T-helper 2 cell (primary cell): Measurements from ENCODE around the gene TUBGCP6.
"Not testable (repeated sequence)": the region's sequence is repeated elsewhere in the genome, so short reads cannot be mapped to it uniquely, and the experiment has no call there.

Experiments used
- DNase-seq, 5 experiments: peaks; one replicate each; pipeline versions ENCODE4 v3.0.0 to v3.0.0-alpha.2; 2012 to 2022

TUBGCP6 gene

DNA sequence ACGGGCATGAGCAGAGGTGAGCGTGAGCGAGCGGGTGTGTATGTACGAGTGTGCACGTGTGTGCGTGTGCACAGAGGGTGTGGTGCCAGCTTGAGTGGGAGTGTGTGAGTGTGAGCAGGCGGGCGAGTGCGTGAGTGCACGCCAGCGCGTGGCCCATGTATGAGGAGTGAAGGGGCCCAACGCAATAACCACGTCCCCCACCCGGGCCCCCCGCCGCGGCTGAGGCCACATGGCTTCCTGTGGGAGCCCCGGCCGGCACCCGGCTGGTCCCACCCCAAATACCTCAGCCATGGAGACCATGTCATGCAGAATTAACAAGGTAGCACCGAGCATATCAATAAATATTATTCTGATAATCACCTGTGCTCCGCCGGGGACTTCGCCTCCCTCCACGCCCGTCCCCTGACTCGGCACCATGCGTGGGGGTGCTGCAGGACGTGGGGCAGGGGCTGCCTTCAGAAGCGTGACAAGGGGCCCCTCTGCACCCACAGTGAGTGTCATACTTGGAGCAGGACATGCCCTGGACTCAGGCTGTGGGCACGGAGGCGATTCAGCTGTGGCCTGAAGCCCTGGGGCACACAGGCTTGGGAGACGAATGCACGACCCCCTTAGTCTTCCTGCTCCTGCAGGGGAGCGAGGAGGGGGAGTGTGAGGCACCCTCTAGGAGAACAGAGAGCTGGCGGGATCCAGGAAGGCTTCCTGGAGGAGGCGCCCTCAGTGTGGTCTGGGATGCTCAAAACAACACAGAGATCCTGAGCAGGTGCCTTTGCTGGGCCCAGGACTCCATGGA lies 64.7 kb downstream of the TUBGCP6 start:
- peak in 1 of 5 experiments; percentile 3 for DNase-seq

DNA sequence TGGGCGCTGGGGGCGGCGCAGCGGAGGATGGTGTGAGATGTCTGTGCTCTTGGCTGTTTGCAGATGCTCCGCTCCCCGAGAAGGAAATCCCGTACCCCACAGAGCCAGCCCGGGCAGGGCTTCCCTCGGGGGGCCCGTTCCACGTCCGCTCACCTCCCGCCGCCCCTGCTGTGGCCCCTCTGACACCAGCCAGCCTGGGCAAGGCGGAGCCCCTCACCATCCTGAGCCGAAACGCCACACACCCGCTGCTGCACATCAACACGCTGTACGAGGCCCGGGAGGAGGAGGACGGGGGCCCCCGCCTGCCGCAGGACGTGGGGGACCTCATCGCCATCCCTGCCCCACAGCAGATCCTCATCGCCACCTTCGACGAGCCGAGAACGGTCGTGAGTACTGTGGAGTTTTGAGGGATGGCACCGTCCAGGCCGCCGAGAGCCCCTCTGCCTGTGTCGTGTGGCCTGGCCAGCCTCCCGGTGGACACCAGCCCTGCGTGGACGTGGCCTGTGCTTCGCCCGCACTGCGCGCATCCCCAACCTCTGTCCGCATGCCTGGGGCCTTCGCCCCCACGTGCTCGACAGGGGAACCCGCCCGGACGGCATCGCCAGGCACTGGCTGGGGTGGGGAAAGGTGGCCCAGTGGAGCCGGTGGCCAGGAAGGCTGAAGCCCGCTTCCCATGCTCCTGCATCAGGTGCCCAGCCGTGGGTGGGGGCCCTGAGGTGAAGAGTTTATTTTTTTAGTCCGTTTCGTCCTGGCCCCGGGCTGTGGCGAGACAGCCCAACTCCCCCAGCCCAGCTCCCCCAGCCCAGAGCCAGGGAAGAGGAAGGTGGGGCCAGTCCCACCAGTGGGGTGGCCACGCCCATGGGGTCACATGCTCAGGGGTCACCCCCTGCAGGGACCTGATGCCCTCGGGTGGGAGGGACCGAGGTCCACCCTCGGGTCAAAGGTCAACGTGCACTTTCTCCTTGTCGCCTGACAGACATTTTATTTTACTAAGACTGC lies 65.7 kb downstream of the TUBGCP6 start:
- peak in 1 of 5 experiments; percentile 7 for DNase-seq

DNA sequence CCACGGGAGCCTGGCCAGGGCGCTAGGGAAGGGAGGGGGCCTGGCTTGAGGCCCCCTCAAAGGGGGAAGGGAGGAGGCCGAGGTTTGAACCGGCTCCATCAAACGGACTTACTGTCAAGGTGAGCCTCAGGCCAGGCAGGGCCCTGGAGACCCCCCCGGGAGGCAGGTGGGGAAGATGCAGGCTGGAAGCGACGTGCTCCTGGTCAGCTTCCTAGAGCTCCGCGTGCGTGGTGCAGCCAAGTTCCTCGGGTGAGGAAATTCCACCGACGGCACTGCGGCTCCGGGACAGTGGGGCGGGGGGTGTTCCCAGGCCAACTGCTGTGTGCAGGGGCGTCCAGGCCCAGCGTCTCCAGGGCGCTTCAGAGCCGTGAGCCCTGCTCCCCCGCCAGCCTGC lies 66.4 kb downstream of the TUBGCP6 start:
- no peak for DNase-seq

DNA sequence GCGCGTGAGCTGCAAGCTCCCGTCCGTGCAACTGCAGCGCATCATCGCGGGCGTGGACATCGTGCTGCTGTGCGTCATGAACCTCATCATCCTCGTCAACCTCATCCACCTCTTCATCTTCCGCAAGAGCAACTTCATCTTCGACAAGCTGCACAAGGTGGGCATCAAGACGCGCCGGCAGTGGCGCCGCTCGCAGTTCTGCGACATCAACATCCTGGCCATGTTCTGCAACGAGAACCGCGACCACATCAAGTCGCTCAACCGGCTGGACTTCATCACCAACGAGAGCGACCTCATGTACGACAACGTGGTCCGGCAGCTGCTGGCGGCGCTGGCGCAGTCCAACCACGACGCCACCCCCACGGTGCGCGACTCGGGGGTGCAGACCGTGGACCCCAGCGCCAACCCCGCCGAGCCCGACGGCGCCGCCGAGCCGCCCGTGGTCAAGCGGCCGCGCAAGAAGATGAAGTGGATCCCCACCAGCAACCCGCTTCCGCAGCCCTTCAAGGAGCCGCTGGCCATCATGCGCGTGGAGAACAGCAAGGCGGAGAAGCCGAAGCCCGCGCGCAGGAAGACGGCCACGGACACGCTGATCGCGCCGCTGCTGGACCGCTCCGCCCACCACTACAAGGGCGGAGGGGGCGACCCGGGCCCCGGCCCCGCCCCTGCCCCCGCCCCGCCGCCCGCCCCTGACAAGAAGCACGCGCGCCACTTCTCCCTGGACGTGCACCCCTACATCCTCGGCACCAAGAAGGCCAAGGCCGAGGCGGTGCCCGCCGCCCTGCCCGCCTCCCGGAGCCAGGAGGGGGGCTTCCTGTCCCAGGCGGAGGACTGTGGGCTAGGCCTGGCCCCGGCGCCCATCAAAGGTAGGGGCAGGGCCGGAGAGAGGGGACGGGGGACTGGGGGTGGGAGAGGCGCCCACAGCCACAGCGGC lies 67.0 kb downstream of the TUBGCP6 start:
- no peak for DNase-seq

DNA sequence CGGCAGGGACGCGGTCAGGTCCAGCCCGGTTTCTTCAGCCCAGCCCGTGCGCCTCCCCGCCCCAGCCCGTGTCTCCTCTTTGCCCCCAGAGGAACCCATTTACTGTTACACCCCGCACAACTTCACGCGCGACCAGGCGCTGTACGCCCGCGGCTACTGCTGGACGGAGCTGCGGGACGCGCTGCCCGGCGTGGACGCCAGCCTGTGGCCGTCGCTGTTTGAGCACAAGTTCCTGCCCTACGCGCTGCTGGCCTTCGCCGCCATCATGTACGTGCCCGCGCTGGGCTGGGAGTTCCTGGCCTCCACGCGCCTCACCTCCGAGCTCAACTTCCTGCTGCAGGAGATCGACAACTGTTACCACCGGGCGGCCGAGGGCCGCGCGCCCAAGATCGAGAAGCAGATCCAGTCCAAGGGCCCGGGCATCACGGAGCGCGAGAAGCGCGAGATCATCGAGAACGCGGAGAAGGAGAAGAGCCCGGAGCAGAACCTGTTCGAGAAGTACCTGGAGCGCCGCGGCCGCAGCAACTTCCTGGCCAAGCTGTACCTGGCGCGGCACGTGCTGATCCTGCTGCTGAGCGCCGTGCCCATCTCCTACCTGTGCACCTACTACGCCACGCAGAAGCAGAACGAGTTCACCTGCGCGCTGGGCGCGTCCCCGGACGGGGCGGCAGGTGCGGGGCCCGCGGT lies 67.8 kb downstream of the TUBGCP6 start:
- no peak for DNase-seq

DNA sequence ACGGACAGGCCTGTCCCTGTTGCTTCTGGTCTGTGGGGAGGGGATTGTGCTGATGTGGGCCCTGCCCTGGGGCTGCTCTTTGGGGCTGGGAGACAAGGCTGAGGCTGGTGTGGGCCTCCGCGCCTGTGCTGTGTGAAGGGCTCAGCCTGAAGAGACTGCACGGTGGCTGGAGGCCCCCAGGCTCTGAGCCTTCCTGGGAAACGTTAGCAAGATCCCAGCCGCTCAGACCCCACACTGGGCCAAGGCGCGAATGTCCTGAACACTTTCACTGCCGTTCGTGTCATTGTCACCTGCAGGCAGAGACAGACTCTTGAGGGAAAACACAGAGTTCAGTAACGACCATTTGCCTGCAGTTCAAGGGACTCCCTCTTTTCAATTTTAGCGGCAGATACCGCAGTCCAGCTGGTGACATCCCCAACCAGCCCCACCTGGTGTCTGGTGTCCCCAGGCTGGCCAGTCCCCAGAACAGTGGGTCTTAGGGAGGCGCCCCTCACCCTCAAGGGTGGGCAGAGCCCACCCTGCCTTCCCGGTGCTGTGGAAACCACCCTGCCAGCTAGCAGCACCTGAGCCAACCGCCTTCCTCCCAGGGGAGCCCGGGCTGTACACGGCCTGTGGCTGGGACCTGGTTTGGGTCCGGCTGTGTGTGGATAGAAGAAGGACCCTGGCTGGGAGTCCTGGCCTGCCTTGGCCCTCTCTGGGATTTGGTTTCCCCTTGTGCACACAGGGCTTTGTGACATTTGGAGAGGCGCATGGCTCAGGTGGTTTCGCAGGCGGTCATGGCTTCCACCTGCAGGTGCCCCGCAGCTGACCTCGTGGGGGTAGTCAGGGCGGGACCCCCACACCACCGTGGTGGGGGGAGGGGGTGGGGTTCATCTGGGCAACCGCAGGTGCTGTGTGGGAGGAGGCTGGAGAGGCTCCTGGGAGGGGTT lies 68.6 kb downstream of the TUBGCP6 start:
- DNase-seq = no peak

DNA sequence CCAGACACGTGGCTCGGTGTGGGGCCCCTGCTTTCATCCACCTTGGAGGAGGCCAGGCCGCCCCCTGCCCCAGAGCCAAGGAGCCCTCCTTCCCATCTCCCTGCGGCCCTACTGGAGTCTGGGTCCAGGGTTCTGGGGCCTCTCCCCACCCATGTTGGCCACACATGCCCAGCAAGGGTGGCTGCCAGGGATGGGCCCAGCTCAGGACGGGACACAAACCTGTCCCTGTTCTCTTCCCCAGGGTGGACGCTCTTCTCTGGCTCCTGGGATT lies 69.7 kb downstream of the TUBGCP6 start:
- no peak for DNase-seq

DNA sequence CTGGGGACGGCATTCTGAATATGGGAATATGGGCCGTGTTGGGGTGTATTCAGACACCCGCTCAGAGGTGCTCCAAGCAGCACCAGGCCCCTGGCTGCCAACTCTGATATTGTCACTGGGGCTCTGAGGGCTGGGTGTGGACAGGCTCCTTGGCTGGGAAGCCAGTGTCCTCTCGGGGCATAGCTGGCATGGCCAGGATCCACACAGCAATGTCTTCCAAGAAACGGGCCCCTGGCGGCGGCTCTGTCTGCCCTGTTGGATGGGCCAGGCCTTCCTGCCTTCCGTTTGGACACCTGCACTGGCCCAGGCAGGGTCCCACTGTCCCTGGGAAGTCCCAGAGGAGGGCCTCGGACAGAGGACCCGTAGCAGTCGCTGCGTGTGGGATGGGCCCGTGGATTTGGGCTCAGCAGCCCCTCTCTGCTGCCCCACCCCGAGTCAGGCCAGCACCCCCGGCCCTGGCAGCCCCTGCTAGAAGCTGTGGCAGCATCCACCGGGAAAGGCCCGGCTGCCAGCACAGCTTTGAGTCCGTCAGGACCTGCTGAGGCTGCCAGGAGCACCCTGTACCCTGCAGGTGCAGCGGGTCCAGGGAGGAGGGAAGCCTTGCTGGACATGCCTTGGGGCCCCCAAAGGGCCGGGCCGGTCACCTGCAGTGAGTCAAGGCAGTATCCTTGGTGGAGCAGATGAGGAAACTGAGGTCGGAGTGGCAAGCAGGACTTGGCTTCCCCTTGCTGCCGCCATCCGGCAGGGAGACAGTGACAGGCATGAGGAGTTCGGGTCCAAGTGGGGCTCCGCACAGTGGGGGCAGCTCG lies 70.2 kb downstream of the TUBGCP6 start:
- no peak for DNase-seq

DNA sequence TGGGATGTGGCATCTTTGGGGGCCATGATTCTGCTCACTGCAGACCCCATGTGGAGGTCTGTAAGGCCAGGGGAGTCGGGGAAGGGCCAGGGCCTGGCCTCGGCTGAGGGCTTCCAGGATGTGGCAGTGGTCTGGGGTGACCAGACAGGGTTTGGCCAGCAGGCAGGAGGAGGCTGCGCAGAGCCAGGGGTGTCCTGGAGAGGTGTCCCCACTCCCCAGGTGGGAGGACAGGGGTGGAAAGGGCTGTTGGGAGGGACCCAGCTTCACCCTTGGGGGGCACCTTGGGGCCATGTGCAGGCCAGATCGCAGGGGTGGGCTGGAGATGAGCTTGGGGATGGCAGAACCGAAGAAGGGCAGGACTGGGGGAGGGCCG lies 70.9 kb downstream of the TUBGCP6 start:
- DNase-seq = no peak

DNA sequence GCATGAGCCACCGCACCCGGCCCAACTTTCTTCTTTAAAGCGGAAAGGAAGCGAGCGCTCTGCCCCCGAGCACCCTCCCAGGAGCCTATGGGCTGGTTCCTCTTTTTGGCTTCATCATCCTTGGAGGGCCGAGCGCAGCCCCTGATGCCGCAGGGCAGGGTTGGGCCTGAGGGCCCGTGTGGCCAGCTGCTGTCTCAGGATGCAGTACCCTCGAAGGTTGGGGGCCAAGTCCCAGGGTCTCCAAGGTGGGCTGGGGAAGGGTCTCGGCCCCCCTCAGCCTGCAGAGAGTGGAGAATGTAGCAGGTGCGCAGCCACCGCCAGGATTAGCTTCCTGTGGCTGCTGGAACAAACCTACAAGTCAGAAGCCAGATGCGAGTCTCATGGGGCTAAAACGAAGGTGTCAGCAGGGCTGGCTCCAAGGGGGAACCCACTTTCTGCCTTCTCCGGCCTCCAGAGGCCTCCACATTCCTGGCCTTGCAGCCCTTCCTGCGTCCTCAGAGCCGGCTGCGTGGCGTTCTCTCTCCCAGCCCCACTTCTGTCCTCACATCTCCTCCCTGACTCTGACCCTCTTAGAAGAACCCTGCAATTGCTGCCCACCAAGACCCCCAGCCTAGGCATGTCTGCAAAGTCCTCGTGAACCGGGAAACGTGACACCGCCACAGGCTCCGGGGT lies 71.4 kb downstream of the TUBGCP6 start:
- no peak for DNase-seq

DNA sequence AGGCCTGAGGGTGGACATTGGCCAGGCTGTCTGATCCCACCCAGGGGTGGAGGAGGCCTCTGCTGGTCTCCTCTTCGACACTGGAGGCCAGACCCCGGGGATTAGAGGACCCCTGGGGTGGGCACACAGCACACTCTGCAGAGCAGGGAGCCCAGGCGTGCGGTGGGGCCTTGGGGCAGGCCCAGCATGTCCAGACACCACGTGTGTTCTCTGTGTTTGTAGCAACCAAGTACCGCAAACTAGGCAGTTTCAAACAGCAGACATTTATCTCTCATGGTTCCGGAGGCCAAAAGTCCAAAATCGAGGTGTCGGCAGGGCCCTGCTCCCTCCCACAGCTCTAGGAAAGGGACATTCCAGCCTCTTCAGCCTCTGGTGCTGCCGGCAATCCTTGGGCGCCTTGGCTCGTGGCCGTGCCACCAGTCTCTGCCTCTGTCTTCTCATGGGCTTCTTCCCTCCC lies 72.8 kb downstream of the TUBGCP6 start:
- DNase-seq = no peak

DNA sequence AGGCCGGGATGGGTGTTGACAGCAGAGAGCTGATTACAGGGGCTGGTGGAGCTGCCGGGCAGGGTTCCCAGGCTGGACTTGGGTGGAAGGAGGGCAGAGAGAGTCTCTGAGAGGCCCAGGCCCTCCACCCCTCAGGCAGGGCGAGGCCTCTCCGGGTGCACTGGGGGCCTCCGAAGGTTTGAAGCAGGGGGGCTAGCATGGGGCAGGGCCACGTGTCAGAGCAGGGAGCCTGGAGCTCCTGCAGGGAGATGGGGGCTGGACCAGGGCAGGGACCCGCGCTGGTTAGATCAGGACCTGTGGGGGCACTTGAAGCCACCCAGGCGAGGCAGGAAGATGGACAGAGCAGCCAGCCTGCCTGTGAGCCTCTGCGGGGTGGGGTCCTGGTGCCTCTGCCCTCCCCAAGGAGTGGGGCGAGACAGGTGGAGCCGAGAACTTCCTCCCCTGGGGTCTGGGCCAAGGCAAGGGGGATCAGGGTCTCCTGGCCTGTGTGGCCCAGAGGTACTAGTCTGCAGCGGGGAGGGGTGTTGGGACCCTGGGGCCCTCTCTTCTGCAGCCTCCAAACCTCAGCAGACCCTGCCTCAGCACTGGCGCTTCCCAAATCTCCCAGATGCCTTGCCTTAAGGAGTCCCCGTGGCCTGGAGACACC lies 73.4 kb downstream of the TUBGCP6 start:
- no peak for DNase-seq

DNA sequence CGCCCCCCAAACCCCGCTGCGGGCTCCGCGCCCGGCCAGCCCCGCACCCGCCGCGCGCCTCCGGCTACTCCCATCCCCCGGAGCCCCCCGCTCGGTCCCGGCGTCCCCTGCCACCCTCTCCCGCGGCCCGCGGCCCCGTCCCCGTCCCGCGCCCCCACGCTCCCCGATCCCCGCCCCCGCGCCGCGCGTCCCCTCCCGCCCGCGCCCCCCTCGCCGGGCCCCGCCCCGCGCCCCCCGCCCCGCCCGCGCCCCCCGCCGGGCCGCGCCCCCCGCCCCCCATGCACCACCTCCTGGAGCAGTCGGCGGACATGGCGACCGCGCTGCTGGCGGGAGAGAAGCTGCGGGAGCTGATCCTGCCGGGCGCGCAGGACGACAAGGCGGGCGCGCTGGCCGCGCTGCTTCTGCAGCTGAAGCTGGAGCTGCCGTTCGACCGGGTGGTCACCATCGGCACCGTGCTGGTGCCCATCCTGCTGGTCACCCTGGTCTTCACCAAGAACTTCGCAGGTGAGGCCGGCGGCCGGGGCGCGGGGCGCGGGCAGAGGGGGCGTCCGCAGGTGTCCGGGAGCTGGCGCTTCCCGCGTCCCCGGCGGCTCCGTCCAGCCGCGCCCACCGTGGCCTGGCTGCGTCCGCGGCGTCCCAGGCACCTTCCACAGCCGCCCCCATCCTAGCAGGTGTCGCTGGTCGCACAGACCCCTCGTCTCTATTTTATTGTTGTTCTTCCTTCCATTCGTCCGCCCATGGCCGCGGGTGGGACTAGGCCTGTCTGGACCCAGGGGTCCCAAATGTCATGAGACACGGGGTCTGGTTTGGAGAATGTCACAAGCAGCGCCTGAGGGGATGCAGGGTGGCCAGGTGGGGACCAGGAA lies 74.1 kb downstream of the TUBGCP6 start, which contains the start of gene PANX2:
TSS of gene PANX2 (plus strand) at position 279 of the 866 bp plus-strand sequence. CDS start at position 279, 0 bp downstream.
- DNase-seq = no peak

DNA sequence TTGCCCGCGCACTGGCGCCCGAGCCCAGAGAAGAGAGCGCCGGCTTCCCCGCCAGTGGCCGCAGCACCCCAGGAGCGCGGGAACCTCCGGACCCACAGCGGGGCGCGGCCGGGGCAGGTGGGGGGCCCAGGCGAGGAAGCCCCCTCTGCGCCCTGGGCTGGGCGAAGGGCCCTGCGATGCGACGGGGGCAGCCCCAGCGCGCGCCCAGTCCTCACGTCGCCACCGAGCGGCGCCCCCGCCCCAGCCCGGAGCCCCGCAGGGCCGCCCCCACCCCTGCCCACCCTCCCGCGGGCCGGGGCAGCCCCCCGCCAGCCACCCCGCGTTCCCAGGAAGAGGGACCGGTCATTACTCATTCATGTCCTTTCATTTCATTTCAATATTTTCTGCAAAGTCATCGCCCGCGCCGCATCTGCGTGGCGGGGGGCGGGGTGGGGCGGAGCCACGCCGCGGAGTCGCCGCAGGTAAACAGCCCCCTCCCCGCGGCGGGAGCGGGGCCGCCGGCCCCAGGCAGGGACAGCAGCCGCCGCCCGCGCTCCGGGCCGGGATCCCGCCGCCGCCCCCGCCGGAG lies 75.0 kb downstream of the TUBGCP6 start:
- DNase-seq = peak in 2 of 5 experiments; percentile 50 to 78

DNA sequence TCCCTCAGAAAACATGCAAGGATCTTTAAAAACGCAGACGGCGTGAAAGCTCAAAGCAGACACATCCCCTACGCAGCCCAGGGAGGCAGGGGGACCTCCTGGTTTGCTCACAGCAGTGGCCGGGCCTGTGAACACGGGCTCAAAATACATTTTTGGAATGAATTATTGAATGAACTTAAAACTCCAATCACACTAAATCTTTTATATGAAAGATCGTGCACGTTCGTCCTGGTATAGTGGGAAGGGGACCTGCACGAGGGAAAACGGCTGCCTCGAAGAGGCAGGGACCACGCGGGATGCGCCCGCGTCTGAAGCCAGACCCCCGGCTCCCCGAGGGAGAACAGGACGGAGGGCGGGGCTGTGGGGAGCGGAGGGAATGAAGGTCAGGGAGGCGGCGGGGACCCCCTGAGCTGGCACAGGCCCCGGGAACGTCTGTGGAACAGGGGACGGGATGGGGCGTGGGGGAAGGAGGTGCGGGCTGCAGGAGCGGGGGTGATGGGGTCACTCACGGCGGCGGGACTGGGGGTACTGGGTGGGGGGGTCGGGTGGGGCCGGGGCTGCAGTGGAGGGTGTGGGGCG lies 75.6 kb downstream of the TUBGCP6 start:
- no peak for DNase-seq

DNA sequence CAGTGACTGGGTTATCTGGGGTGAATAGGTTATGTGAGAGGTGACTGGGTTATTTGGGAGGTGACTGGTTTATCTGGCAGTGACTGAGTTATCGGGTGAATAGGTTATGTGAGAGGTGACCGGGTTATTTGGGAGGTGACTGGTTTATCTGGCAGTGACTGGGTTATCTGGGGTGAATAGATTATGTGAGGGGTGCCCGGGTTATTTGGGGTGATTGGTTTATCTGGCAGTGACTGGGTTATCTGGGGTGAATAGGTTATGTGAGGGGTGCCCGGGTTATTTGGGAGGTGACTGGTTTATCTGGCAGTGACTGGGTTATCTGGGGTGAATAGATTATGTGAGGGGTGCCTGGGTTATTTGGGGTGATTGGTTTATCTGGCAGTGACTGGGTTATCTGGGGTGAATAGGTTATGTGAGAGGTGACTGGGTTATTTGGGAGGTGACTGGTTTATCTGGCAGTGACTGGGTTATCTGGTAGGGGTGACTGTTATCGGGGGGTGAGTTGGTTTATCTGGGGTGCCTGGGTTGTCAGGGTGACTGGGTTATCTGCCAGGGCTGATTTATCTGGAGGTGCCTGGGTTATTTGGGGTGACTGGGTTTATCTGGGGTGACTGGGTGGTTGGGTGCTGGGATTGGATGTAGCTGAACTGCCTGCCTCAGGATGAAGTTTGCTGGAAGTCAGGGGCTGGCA lies 76.2 kb downstream of the TUBGCP6 start:
- not testable (repeated sequence) for DNase-seq
